ENCODE data around the gene IRX3. TPM values are rescaled to one million over a fixed set of nuclear protein-coding genes. Genes with fewer than 3 reads are reported as not detected.

The IRX3 gene
- total RNA-seq, 1 donor from 2014 or later, result 13.0 TPM

GRCh38 chr16:54236773-54237172 is 49.8 kb downstream of the IRX3 start:
- Mint-ChIP-seq H3K4me1 (ENCODE audit: low read depth, unreplicated experiment) (no peaks in the 10 kb centered on the region), H3K4me3 (ENCODE audit: unreplicated experiment) (no peak overlapping the region), H3K9me3 (ENCODE audit: unreplicated experiment) (no peaks in the 10 kb centered on the region), H3K36me3 (ENCODE audit: unreplicated experiment) (no peaks in the 10 kb centered on the region), H3K27ac (ENCODE audit: unreplicated experiment) (no peak overlapping the region), H3K27me3 (ENCODE audit: unreplicated experiment) (no peaks in the 10 kb centered on the region)
- no peak for TF ChIP-seq CTCF (IDR thresholded peaks at IDR 0.05; ENCODE audit: partially characterized antibody, unreplicated experiment)
- no peak for DNase-seq

GRCh38 chr16:54233615-54234014 is 53.0 kb downstream of the IRX3 start:
- Mint-ChIP-seq H3K36me3 (ENCODE audit: unreplicated experiment) (no peaks in the 10 kb centered on the region), H3K4me1 (ENCODE audit: low read depth, unreplicated experiment) (no peaks in the 10 kb centered on the region), H3K9me3 (ENCODE audit: unreplicated experiment) (no peaks in the 10 kb centered on the region), H3K4me3 (ENCODE audit: unreplicated experiment) (no peak overlapping the region), H3K27me3 (ENCODE audit: unreplicated experiment) (peaks cover 2% of the 10 kb centered on the region), H3K27ac (ENCODE audit: unreplicated experiment) (no peak overlapping the region)
- no peak for DNase-seq
- no peak for TF ChIP-seq CTCF (IDR thresholded peaks at IDR 0.05; ENCODE audit: partially characterized antibody, unreplicated experiment)

Data from glutamatergic neuron (in vitro differentiated cells).